Right lobe of liver (tissue), 6 donors: ENCODE measurements around the gene ZNF598. TPM values are rescaled to one million over a fixed set of nuclear protein-coding genes. Genes with fewer than 3 reads are reported as not detected.

Source experiments
- ATAC-seq, 4 donors: fragments of 200-7000 bp; cut with Tn5 transposase; one replicate each; pipeline ENCODE4 v1.9.1; 2020; ENCODE audit warnings: mild to moderate bottlenecking in 4 of 4, moderate library complexity in 4 of 4
- DNase-seq, 3 donors: peaks; one replicate each; pipeline ENCODE4 v3.0.0-alpha.2; 2020
- H3K27ac ChIP-seq, 3 donors: fragments of 200-600 bp; one replicate each; pipeline ENCODE4 v1.8.0; 2022
- H3K27me3 ChIP-seq, 2 donors: fragments of 200-600 bp; one replicate each; pipeline ENCODE4 v1.8.0; 2022
- H3K36me3 ChIP-seq, 4 donors: fragments of 200-600 bp; sonication (generic) in 1 of 4; one replicate each; pipeline versions ENCODE4 v1.5.1 to v1.8.0; 2017 to 2022; ENCODE audit warnings: control low read depth in 1 of 4
- H3K4me1 ChIP-seq, 4 donors: fragments of 200-600 bp; sonication (generic) in 1 of 4; one replicate each; pipeline versions ENCODE4 v1.5.1 to v1.8.0; 2017 to 2022; ENCODE audit warnings: control low read depth in 1 of 4
- H3K4me3 ChIP-seq, 3 donors: fragments of 200-600 bp; one replicate each; pipeline ENCODE4 v1.8.0; 2022
- H3K9me3 ChIP-seq, 4 donors: fragments of 200-600 bp; sonication (generic) in 1 of 4; one replicate each; pipeline versions ENCODE4 v1.5.1 to v1.8.0; 2017 to 2022; ENCODE audit warnings: control low read depth in 1 of 4
- CTCF ChIP-seq, 4 donors: fragments of 200-600 bp in 3 of 4; fragments of 450-650 bp in 1 of 4; IDR thresholded peaks; one replicate each; pipeline versions ENCODE4 v1.5.1 to v1.8.0; 2016 to 2022; ENCODE audit warnings: antibody characterized with exemption in 4 of 4, mild to moderate bottlenecking in 2 of 4
- POLR2A ChIP-seq: fragments of 450-650 bp; IDR thresholded peaks from one replicate; pipeline ENCODE4 v1.6.1; 2017; ENCODE audit warnings: antibody characterized with exemption, mild to moderate bottlenecking
- WGBS: methylation state at CpG from one replicate; pipeline ENCODE4 v1.1.6; 2018; ENCODE audit warnings: low coverage, low lambda C conversion rate; ENCODE audit not compliant: insufficient coverage; ENCODE audit errors: missing lambda C conversion rate; 5-methylcytosine and 5-hydroxymethylcytosine counted together
- intact Hi-C, 2 donors: fragments of 100-400 bp; cut with DNase I; formaldehyde crosslinking; loops; one replicate each; pipeline versions ENCODE4 v1.11.2 to v1.14.1; 2022
- total RNA-seq, 6 experiments: library from RNA; depleted of rRNA in 2 of 6; stranded (reverse); fragments of >200 nt in 2 of 6; fragmentation: NEBNext Ultra II Directional in 3 of 6; extraction: Animal tissue kit (Norgen Biotek cat#: 25700) in 3 of 6; gene quantifications; one replicate each; pipeline versions ENCODE4 v1.1.0 to v1.2.4, GENCODE V29; 2016 to 2023
- donor health status: DM: no; HTN: yes; CAD: no.
- donor health status: DM: no; HTN: no; CAD: no.
- donor health status: DM: no; HTN: no; CAD: no.
- donor health status: DM: no; HTN: yes; CAD: no.
- donor health status: DM: no; HTN: yes; CAD: no.

The ZNF598 gene
- total RNA-seq, 6 experiments from 2014 or later: 21.6 to 46.4 (median 25.0) TPM

GRCh38 chr16:2029350-2029749 is 19.7 kb upstream of the ZNF598 start:
- peaks cover 0 to 52% (median 25%) of the 10 kb centered on the region in 4 donors for H3K4me1 ChIP-seq
- H3K27ac ChIP-seq: peak overlapping the region; percentile 21 to 63 (median 41)
- peak; percentile 3 to 44 (median 39) for ATAC-seq
- peak overlapping the region; percentile 76 to 85 (median 82) for H3K4me3 ChIP-seq
- peak; percentile 71 to 83 (median 82) for DNase-seq
- TF ChIP-seq POLR2A (no peak), CTCF (IDR thresholded peaks at IDR 0.05) (no peak)
- H3K36me3 ChIP-seq: peaks cover 0 to 15% (median 0%) of the 10 kb centered on the region in 4 donors
- no peaks in the 10 kb centered on the region for H3K9me3 ChIP-seq
- no CpG with 5 or more reads among the region's 22 CpGs for WGBS
- H3K27me3 ChIP-seq: no peaks in the 10 kb centered on the region
- intact Hi-C loops: loop anchor here in 1 of 2 donors (5.0 kb wide), 1 partner anchor 118 kb away; the partner anchor contains the start of gene RAB26

- Histone ChIP-seq H3K27me3 (no peaks in the 10 kb centered on the region), H3K9me3 (no peaks in the 10 kb centered on the region), H3K4me3 (peak overlapping the region; percentile 76 to 85 (median 82)), H3K4me1 (peaks cover 0 to 48% (median 24%) of the 10 kb centered on the region in 4 donors), H3K36me3 (peaks cover 0 to 15% (median 0%) of the 10 kb centered on the region in 4 donors), H3K27ac (peak overlapping the region in 2 of 3 donors; percentile 26 to 49)
- no peak for TF ChIP-seq POLR2A
- TF ChIP-seq CTCF (IDR thresholded peaks at IDR 0.05): no peak
- 40% methylated on average over 1 of the region's 18 CpGs for WGBS
- DNase-seq (peak; percentile 28 to 77 (median 70)), ATAC-seq (peak in 3 of 4 donors; percentile 8 to 25 (median 14))
- intact Hi-C loops: loop anchor here in 1 of 2 donors (5.0 kb wide), 1 partner anchor 119 kb away; the partner anchor contains the start of gene RAB26
Observed at GRCh38 chr16:2028620-2029220, 19.1 kb upstream of the ZNF598 start.

GRCh38 chr16:2028146-2028545 is 18.5 kb upstream of the ZNF598 start:
- Histone ChIP-seq H3K27ac (peak overlapping the region; percentile 26 to 49 (median 33)), H3K36me3 (peaks cover 0 to 15% (median 0%) of the 10 kb centered on the region in 4 donors), H3K4me3 (peak overlapping the region; percentile 76 to 85 (median 82)), H3K9me3 (no peaks in the 10 kb centered on the region), H3K27me3 (no peaks in the 10 kb centered on the region), H3K4me1 (peaks cover 0 to 47% (median 24%) of the 10 kb centered on the region in 4 donors)
- ATAC-seq (no peak), DNase-seq (peak in 1 of 3 donors; percentile 53)
- TF ChIP-seq POLR2A (no peak), CTCF (IDR thresholded peaks at IDR 0.05) (no peak)
- intact Hi-C loops: loop anchor here in 1 of 2 donors (5.0 kb wide), 1 partner anchor 119 kb away; the partner anchor contains the start of gene RAB26
- no CpG with 5 or more reads among the region's 3 CpGs for WGBS

- 0% methylated on average over 7 of the region's 76 CpGs for WGBS
- DNase-seq (peak; percentile 31 to 61 (median 59)), ATAC-seq (peak; percentile 0 to 5 (median 2))
- TF ChIP-seq POLR2A (no peak), CTCF (IDR thresholded peaks at IDR 0.05) (no peak)
- H3K9me3 ChIP-seq: no peaks in the 10 kb centered on the region
- H3K4me3 ChIP-seq: peak overlapping the region; percentile 76 to 85 (median 82)
- peaks cover 0 to 47% (median 22%) of the 10 kb centered on the region in 4 donors for H3K4me1 ChIP-seq
- no peaks in the 10 kb centered on the region for H3K27me3 ChIP-seq
- intact Hi-C loops: loop anchor here in 1 of 2 donors (5.0 kb wide), 1 partner anchor 120 kb away; the partner anchor contains the start of gene RAB26
- H3K36me3 ChIP-seq: peaks cover 0 to 15% (median 0%) of the 10 kb centered on the region in 4 donors
- H3K27ac ChIP-seq: peak overlapping the region; percentile 40 to 54 (median 53)
Observed at GRCh38 chr16:2027024-2028010, 17.7 kb upstream of the ZNF598 start.
